IPS DF 6.9 (cell line): ENCODE data around the gene ZNF460.

Source experiments
- DNase-seq: peaks from one replicate; pipeline ENCODE4 v3.0.0-alpha.2; 2013; ENCODE audit warnings: low read depth, low spot score
- H3K27ac ChIP-seq: one replicate; pipeline ENCODE4 v1.5.1; 2013; ENCODE audit warnings: low read length, control low read depth
- H3K27me3 ChIP-seq: 2 replicates; pipeline ENCODE4 v1.6.1; 2013; ENCODE audit warnings: mild to moderate bottlenecking, low read length; ENCODE audit not compliant: control insufficient read depth, insufficient read depth
- H3K36me3 ChIP-seq: 2 replicates; pipeline ENCODE4 v1.6.1; 2013; ENCODE audit warnings: low read length; ENCODE audit not compliant: control insufficient read depth, insufficient read depth
- H3K4me1 ChIP-seq: 2 replicates; pipeline ENCODE4 v1.6.1; 2013; ENCODE audit warnings: low read length; ENCODE audit not compliant: control insufficient read depth, insufficient read depth
- H3K4me3 ChIP-seq: 2 replicates; pipeline ENCODE4 v1.5.1; 2013; ENCODE audit warnings: mild to moderate bottlenecking, low read length
- H3K9me3 ChIP-seq: 2 replicates; pipeline ENCODE4 v1.6.1; 2013; ENCODE audit warnings: low read length, inconsistent platforms; ENCODE audit not compliant: control insufficient read depth, insufficient read depth
- WGBS: extraction: QIAGEN DNeasy Blood & Tissue Kit; methylation state at CpG from one replicate; pipeline ENCODE4 v1.1.7; 2013; ENCODE audit warnings: mixed read lengths, missing lambda C conversion rate; ENCODE audit not compliant: insufficient read length, insufficient coverage; 5-methylcytosine and 5-hydroxymethylcytosine counted together

Gene ZNF460

DNA sequence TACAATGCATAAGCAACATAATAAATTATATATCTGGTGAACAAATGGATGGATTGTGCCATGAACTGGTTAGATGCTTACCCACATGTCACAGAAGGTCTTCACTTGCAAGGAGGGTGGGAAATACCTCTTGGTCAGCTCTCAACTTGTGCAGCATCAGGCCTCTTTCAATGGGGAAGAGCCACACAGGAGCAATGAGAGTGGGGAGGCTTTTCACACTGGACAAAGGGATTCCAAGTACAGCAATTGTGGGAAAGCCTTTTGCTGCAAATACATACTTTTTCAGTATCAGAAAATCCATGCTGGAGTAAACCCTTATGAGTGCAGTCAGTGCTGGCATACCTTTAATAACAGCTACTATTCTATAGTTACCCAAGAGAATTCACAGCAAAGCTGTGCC, 28.2 kb downstream of the ZNF460 start:
- no peaks in the 10 kb centered on the region for H3K27me3 ChIP-seq
- DNase-seq, result no peak
- H3K36me3 ChIP-seq, result no peaks in the 10 kb centered on the region
- no peaks in the 10 kb centered on the region for H3K4me1 ChIP-seq
- H3K9me3 ChIP-seq, result no peaks in the 10 kb centered on the region
- no peak overlapping the region for H3K4me3 ChIP-seq
- H3K27ac ChIP-seq, result no peak overlapping the region

DNA sequence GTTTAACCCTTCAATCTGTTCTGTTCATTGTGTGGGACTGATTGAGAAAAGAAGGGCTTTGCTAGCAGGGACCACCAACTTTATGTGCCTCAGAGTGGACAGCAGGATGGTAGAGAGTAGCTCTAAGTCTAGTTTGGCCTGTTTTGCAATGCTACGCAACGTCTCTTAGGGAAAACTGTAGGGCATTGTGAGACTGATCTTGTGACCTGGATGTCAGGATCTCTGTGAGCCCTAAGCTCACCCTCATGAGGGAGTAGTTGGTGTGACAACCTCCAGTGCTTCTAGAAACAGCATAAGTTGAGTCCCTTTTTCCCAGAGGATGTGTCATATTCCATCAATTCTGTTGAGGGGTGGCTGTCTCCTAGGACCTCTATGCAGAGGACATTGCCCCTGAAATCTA, 30.5 kb downstream of the ZNF460 start:
- H3K27me3 ChIP-seq, result no peaks in the 10 kb centered on the region
- H3K4me1 ChIP-seq, result no peaks in the 10 kb centered on the region
- H3K9me3 ChIP-seq, result no peaks in the 10 kb centered on the region
- no CpG with 5 or more reads among the region's 2 CpGs for WGBS
- H3K27ac ChIP-seq, result no peak overlapping the region
- DNase-seq, result no peak
- no peaks in the 10 kb centered on the region for H3K36me3 ChIP-seq
- no peak overlapping the region for H3K4me3 ChIP-seq

DNA sequence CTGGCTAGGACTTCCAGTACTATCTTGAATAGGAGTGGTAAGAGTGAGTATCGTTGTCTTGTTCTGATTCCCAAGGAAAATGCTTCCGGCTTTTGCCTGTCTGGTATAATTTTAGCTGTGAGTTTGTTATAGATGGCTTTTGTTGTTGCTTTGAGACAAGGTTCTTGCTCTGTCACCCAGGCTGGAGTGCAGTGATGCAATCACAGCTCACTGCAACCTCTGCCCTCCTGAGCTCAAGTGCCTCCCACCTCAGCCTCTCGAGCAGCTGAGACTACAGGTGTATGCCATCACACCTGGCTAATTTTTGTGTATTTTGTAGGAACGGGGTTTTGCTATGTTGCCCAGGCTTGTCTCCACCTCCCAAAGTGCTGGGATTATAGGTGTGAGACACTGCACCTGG, 33.9 kb downstream of the ZNF460 start:
- WGBS, result no CpG with 5 or more reads among the region's 4 CpGs
- Histone ChIP-seq H3K4me1 (no peaks in the 10 kb centered on the region), H3K27ac (no peak overlapping the region), H3K4me3 (no peak overlapping the region), H3K9me3 (no peaks in the 10 kb centered on the region), H3K36me3 (no peaks in the 10 kb centered on the region), H3K27me3 (no peaks in the 10 kb centered on the region)
- DNase-seq, result no peak

DNA sequence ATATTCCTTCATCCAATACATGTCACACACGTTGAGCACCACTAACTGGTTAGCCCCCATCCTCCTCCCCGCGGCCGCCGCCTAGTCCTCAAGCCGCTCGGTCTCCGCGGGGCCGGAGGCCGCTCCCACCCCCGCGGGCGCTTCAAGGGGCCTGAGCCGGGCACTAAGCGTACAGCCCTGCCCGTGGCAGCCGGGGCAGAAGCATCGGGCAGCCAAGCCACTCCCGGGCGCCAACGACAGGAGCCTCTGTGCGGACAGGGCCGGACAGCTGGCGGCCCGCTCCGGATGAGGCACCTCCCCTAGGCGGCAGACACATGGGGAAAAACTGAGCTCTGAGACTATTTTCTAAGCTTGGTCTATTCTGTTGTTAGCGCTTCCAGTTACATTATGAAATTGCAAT, 37.2 kb downstream of the ZNF460 start:
- H3K4me3 ChIP-seq, result no peak overlapping the region

DNA sequence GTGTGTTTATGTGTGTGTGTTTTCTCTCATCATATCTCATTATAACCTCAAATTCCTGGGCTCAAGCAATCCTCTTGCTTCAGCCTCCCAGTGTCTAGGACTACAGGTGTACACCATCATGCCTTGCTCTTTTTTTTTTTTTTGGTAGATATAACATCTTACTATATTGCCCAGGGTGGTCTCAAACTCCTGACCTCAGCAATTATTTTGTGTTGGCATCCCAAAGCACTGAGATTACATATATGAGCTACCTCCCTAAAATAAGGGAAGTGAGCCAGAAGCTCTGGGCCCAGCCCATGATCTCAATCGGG, 39.5 kb downstream of the ZNF460 start:
- Histone ChIP-seq H3K27me3 (no peaks in the 10 kb centered on the region), H3K4me1 (no peaks in the 10 kb centered on the region), H3K36me3 (no peaks in the 10 kb centered on the region), H3K4me3 (peak overlapping the region; percentile 66; the same call in 1 of the 2 replicates), H3K9me3 (no peaks in the 10 kb centered on the region), H3K27ac (no peak overlapping the region)
- DNase-seq, result no peak
- no CpG with 5 or more reads among the region's 1 CpG for WGBS

More for the DNA sequence above, 37.2 kb downstream of the ZNF460 start:
- H3K36me3 ChIP-seq, result no peaks in the 10 kb centered on the region
- DNase-seq, result no peak
- no peaks in the 10 kb centered on the region for H3K4me1 ChIP-seq
- no CpG with 5 or more reads among the region's 29 CpGs for WGBS
- H3K27me3 ChIP-seq, result no peaks in the 10 kb centered on the region
- no peaks in the 10 kb centered on the region for H3K9me3 ChIP-seq
- H3K27ac ChIP-seq, result no peak overlapping the region

DNA sequence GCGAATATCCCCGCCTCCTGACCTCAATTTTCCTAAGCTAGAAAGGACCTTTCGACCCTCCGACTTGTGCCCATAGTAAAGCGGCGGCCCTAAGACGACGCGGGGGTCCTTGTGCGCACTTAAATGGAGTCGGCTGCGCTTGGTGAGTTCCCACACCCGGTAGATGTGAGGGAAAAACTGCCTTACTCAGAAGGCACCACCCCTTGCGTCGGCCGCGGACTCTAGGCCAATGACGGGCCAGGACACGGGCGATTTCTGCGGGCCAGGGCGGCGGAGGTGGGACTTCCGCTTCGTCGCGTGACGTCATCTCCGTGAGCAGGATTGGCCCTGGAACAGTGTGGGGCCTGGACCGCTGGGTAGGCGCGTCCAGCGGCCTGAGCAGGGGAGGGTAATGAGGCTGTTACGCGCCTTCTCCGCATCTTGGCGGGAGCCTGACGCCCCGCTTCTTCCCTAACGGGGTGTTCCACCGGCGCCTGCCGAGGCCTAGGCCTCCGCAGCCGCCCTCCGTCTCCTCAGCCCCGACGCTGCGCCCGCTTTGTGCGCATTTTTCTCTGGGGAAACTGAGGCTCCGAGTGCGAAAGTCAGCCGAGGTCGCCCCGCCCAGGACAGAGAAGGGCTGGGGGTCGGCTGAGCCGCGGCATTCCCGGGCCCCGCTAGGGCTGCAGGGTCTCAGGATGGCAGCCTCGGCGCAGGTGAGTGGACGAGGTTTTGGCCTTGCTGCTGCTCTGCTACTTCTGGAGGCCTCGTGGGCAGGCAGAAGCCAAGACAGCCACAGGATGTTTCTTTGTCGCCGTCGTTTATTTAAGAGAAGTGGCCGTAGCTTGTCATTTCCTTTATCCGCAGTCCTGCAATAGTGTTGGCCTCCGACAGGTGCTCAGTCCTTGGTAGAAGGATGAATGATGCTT, 40.1 kb downstream of the ZNF460 start, which contains the start of gene ZNF543:
ZNF543 (plus strand) TSS at position 293 of the 905 bp plus-strand sequence; CDS start at position 675, 382 bp downstream.
- Histone ChIP-seq H3K9me3 (no peaks in the 10 kb centered on the region), H3K27ac (no peak within 1 kb of the TSS), H3K4me3 (peak within 1 kb of the TSS; percentile 66), H3K4me1 (no peaks in the 10 kb centered on the region), H3K27me3 (no peaks in the 10 kb centered on the region), H3K36me3 (no peaks in the 10 kb centered on the region)
- no CpG with 5 or more reads among the region's 71 CpGs for WGBS
- peak; percentile 98 for DNase-seq

DNA sequence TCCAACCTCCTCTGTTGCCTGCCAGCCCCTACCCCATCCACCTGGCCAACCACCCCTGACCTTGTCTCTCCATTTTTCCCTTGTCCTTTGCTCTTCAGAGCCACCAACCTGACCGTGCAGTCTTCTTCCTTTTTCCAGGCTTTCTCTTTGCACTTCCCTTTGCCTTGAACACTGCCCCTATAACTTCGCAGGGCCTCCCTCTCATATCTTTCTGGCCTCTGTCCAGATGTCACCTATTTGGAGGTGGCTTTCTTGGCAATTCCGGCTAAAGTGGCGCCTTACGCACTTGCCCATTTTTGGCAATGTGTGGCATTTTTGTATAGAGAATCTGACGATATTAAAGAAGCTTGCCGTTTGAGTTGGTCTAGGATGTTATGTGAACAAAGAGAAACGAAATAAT, 40.8 kb downstream of the ZNF460 start:
- H3K4me3 ChIP-seq, result peak overlapping the region; percentile 66; the same call in 1 of the 2 replicates
- WGBS, result no CpG with 5 or more reads among the region's 8 CpGs
- no peak for DNase-seq

DNA sequence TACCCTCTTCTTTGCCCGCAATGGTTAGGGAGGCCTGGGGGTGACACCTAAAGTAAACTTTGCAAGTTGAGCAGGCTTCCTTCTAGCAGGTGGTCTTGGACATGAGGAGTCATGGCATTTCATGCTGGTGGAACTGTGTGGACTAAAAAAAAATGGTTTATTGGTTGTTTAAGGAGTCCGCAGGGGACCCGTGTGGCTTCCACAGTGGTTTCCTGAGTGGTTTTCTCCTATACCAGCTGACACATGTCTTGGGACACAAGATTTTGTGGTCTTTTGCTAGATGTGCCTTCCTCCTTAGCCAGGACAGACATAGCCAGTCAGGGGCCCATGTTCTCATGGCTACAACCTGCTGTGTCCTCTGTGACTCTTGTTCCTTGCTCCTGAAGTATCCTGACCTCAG, 41.5 kb downstream of the ZNF460 start:
- DNase-seq, result no peak
- no CpG with 5 or more reads among the region's 3 CpGs for WGBS
- Histone ChIP-seq H3K36me3 (peaks cover 2% of the 10 kb centered on the region; the same call in 1 of the 2 replicates), H3K4me1 (no peaks in the 10 kb centered on the region), H3K27ac (no peak overlapping the region), H3K27me3 (no peaks in the 10 kb centered on the region), H3K4me3 (no peak overlapping the region), H3K9me3 (no peaks in the 10 kb centered on the region)

More for the DNA sequence above, 40.8 kb downstream of the ZNF460 start:
- Histone ChIP-seq H3K27me3 (no peaks in the 10 kb centered on the region), H3K9me3 (no peaks in the 10 kb centered on the region), H3K36me3 (no peaks in the 10 kb centered on the region), H3K4me1 (no peaks in the 10 kb centered on the region), H3K27ac (no peak overlapping the region)

DNA sequence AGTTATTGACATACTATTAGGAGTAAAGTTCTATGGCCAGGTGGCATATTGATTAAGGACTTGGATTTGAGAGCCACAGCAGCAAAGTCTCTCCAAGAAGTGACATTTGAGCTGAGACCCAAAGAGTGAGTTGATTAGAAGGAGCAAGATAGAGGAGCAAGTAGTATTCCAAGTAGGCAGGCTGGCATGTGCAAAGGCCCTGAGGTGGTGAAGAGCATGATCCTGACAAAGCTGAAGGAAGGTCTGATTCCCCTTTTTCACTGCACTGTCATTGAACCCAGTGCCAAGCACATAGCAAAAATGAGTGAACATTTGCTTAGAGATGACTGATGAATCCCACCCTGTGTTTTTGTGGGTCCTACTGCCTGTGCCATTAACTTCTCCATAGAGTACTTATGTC, 44.7 kb downstream of the ZNF460 start:
- Histone ChIP-seq H3K36me3 (peaks cover 12% of the 10 kb centered on the region; the same call in 1 of the 2 replicates), H3K9me3 (no peaks in the 10 kb centered on the region)

DNA sequence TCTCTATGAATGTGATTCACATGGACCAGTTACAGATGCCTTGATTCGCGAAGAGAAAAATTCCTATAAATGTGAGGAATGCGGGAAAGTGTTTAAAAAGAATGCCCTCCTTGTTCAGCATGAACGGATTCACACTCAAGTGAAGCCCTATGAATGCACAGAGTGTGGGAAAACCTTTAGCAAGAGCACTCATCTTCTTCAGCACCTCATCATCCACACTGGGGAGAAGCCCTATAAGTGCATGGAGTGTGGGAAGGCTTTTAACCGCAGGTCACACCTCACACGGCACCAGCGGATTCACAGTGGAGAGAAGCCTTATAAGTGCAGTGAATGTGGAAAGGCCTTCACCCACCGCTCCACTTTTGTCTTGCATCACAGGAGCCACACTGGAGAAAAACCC, 47.7 kb downstream of the ZNF460 start:
- H3K27ac ChIP-seq, result no peak overlapping the region
- no peak for DNase-seq
- no peaks in the 10 kb centered on the region for H3K9me3 ChIP-seq
- H3K4me3 ChIP-seq, result no peak overlapping the region
- no peaks in the 10 kb centered on the region for H3K4me1 ChIP-seq
- no CpG with 5 or more reads among the region's 8 CpGs for WGBS
- H3K36me3 ChIP-seq, result peaks cover 12% of the 10 kb centered on the region; the same call in 1 of the 2 replicates
- no peaks in the 10 kb centered on the region for H3K27me3 ChIP-seq

More for the DNA sequence above, 44.7 kb downstream of the ZNF460 start:
- no peaks in the 10 kb centered on the region for H3K4me1 ChIP-seq
- H3K27ac ChIP-seq, result no peak overlapping the region
- H3K27me3 ChIP-seq, result no peaks in the 10 kb centered on the region
- no peak for DNase-seq
- H3K4me3 ChIP-seq, result no peak overlapping the region

DNA sequence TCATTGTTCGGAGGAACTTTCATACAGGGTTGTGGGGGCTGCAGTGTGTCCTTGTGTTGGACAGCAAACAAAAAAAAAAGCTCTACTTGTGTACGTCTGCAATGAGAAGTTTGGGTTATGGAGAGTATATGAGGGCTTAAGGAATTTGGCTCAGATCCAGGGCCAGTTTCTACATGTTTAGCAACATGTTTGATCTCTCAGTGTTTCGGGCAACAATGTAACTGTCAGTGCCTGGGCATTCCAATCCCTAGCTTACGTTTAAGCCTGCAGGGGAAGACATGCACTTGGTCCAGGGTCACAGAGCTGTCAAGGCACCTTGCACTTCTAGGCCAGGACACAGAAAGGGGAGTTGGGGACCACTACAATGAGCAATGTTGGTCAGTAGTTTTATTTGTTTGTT, 53.9 kb downstream of the ZNF460 start:
- H3K36me3 ChIP-seq, result no peaks in the 10 kb centered on the region; the same call in 1 of the 2 replicates
- H3K27ac ChIP-seq, result no peak overlapping the region
- no CpG with 5 or more reads among the region's 4 CpGs for WGBS
- no peak overlapping the region for H3K4me3 ChIP-seq
- no peaks in the 10 kb centered on the region for H3K27me3 ChIP-seq
- no peaks in the 10 kb centered on the region for H3K4me1 ChIP-seq
- no peak for DNase-seq
- H3K9me3 ChIP-seq, result no peaks in the 10 kb centered on the region
